Fibroblast of lung (primary cell): Measurements from ENCODE around the gene HSF5. TPM values are rescaled to one million over a fixed set of nuclear protein-coding genes. Genes with fewer than 3 reads are reported as not detected.

Experiments used
- DNase-seq, 2 donors: peaks; one replicate each; pipeline versions ENCODE4 v3.0.0 to v3.0.0-alpha.2; 2010; ENCODE audit warnings: low read depth in 2 of 2
- H2AFZ ChIP-seq: 2 replicates; pipeline ENCODE4 v1.5.1; 2012; ENCODE audit warnings: low read length, control low read depth, inconsistent platforms
- H3K27ac ChIP-seq: 2 replicates; pipeline ENCODE4 v1.5.1; 2011; ENCODE audit warnings: low read length, control low read depth; ENCODE audit not compliant: insufficient read depth
- H3K27me3 ChIP-seq: 2 replicates; pipeline ENCODE4 v1.5.1; 2011; ENCODE audit warnings: mild to moderate bottlenecking, low read length; ENCODE audit not compliant: control insufficient read depth, insufficient read depth
- H3K36me3 ChIP-seq: 2 replicates; pipeline ENCODE4 v1.5.1; 2011; ENCODE audit warnings: low read length; ENCODE audit not compliant: control insufficient read depth, insufficient read depth
- H3K4me1 ChIP-seq: 2 replicates; pipeline ENCODE4 v1.5.1; 2011; ENCODE audit warnings: low read length; ENCODE audit not compliant: control insufficient read depth, insufficient read depth; ENCODE audit errors: extremely low read depth
- H3K4me2 ChIP-seq: 2 replicates; pipeline ENCODE4 v1.5.1; 2011; ENCODE audit warnings: low read length, control low read depth; ENCODE audit not compliant: insufficient read depth; ENCODE audit errors: extremely low read depth
- H3K4me3 ChIP-seq, 4 experiments: fragments of 200-600 bp in 1 of 4; sonication (generic) in 1 of 4; replicated peaks in 1 of 4; 2 replicates each; pipeline ENCODE4 v1.5.1; 2011 to 2016; ENCODE audit warnings: low read length in 4 of 4, low read depth in 3 of 4, mild to moderate bottlenecking in 3 of 4, control low read depth in 2 of 4, inconsistent platforms in 1 of 4, mixed read lengths in 1 of 4; ENCODE audit not compliant: insufficient read depth in 1 of 4; ENCODE audit errors: control extremely low read depth in 1 of 4
- H3K79me2 ChIP-seq: 2 replicates; pipeline ENCODE4 v1.5.1; 2012; ENCODE audit warnings: mild to moderate bottlenecking, low read length, inconsistent platforms; ENCODE audit not compliant: control insufficient read depth, insufficient read depth
- H3K9ac ChIP-seq: 2 replicates; pipeline ENCODE4 v1.5.1; 2011; ENCODE audit warnings: mild to moderate bottlenecking, low read length, control low read depth; ENCODE audit not compliant: insufficient read depth
- H3K9me3 ChIP-seq: 2 replicates; pipeline ENCODE4 v1.5.1; 2012; ENCODE audit warnings: low read depth, low read length; ENCODE audit not compliant: control insufficient read depth, insufficient read depth
- H4K20me1 ChIP-seq: 2 replicates; pipeline ENCODE4 v1.5.1; 2011; ENCODE audit warnings: low read length; ENCODE audit not compliant: control insufficient read depth, insufficient read depth; ENCODE audit errors: extremely low read depth
- CTCF ChIP-seq, 2 donors: IDR thresholded peaks in 1 of 2; conservative IDR thresholded peaks in 1 of 2; 1 replicate in 1 of 2; 2 replicates in 1 of 2; pipeline ENCODE4 v1.5.1; 2011 to 2012; ENCODE audit warnings: low read length in 2 of 2, control low read depth in 1 of 2, inconsistent platforms in 1 of 2, low read depth in 1 of 2, mild to moderate bottlenecking in 1 of 2
- EZH2 ChIP-seq: IDR thresholded peaks from 2 replicates; pipeline ENCODE4 v1.5.1; 2012; ENCODE audit warnings: low read length, control low read depth, mild to moderate bottlenecking; ENCODE audit errors: missing control alignments
- polyA plus RNA-seq, 2 donors: library from polyadenylated mRNA; depleted of rRNA in 1 of 2; stranded (reverse) in 1 of 2; unstranded in 1 of 2; fragments of >200 nt; gene quantifications; 2 replicates each; pipeline ENCODE4 v1.2.1, GENCODE V29; 2011 to 2012; ENCODE audit warnings: missing spikeins in 1 of 2
- total RNA-seq: library from RNA; depleted of rRNA; stranded (reverse); fragments of >200 nt; gene quantifications from 2 replicates; pipeline ENCODE4 v1.2.1, GENCODE V29; 2014

HSF5 gene
- total and polyA plus RNA-seq, 2 donors (not counting 1 experiment from before 2014, with no cell fraction given) = under 0.01 TPM; not detected in 1

GRCh38 chr17:58391302-58391984, 96.8 kb downstream of the HSF5 start:
- no peak overlapping the region for H3K4me2 ChIP-seq
- no peaks in the 10 kb centered on the region for H3K4me1 ChIP-seq
- peak; percentile 9 to 33 for DNase-seq
- no peaks in the 10 kb centered on the region for H3K9me3 ChIP-seq
- H2AFZ ChIP-seq = no peak overlapping the region
- no peaks in the 10 kb centered on the region for H3K79me2 ChIP-seq
- no peaks in the 10 kb centered on the region for H4K20me1 ChIP-seq
- TF ChIP-seq EZH2 = no peak
- no peak for TF ChIP-seq CTCF (conservative IDR thresholded peaks at IDR 0.05 in 1 of 2, IDR thresholded peaks at IDR 0.05 in 1 of 2; ENCODE audit: low read depth in 1 of 2, low read length in 2 of 2)
- no peak overlapping the region for H3K9ac ChIP-seq
- no peak overlapping the region for H3K27ac ChIP-seq
- no peaks in the 10 kb centered on the region for H3K27me3 ChIP-seq
- H3K36me3 ChIP-seq = no peaks in the 10 kb centered on the region
- H3K4me3 ChIP-seq = no peak overlapping the region

- no peak for TF ChIP-seq EZH2
- TF ChIP-seq CTCF (conservative IDR thresholded peaks at IDR 0.05 in 1 of 2, IDR thresholded peaks at IDR 0.05 in 1 of 2; ENCODE audit: low read depth in 1 of 2, low read length in 2 of 2) = no peak
- Histone ChIP-seq H3K4me1 (no peaks in the 10 kb centered on the region), H4K20me1 (no peaks in the 10 kb centered on the region), H3K79me2 (no peaks in the 10 kb centered on the region), H3K4me3 (no peak overlapping the region), H3K27me3 (no peaks in the 10 kb centered on the region), H3K9ac (no peak overlapping the region), H3K36me3 (no peaks in the 10 kb centered on the region), H3K4me2 (no peak overlapping the region), H3K27ac (no peak overlapping the region), H2AFZ (no peak overlapping the region), H3K9me3 (no peaks in the 10 kb centered on the region)
- DNase-seq = no peak
Observed at GRCh38 chr17:58390884-58391283, 97.3 kb downstream of the HSF5 start.

GRCh38 chr17:58388302-58389190, 99.7 kb downstream of the HSF5 start:
- Histone ChIP-seq H3K4me2 (no peak overlapping the region), H3K9ac (no peak overlapping the region), H2AFZ (no peak overlapping the region), H3K9me3 (no peaks in the 10 kb centered on the region), H3K27ac (no peak overlapping the region), H3K36me3 (no peaks in the 10 kb centered on the region), H3K4me3 (no peak overlapping the region), H4K20me1 (no peaks in the 10 kb centered on the region), H3K79me2 (no peaks in the 10 kb centered on the region), H3K27me3 (no peaks in the 10 kb centered on the region), H3K4me1 (no peaks in the 10 kb centered on the region)
- no peak for TF ChIP-seq CTCF (conservative IDR thresholded peaks at IDR 0.05 in 1 of 2, IDR thresholded peaks at IDR 0.05 in 1 of 2; ENCODE audit: low read depth in 1 of 2, low read length in 2 of 2)
- no peak for TF ChIP-seq EZH2
- peak in 1 of 2 donors; percentile 14 for DNase-seq
